K562 (cell line): ENCODE results near the gene NFATC2. TPM values are rescaled to one million over a fixed set of nuclear protein-coding genes. Genes with fewer than 3 reads are reported as not detected.

ENCODE experiments used
- ATAC-seq: fragments of 200-7000 bp; cut with Tn5 transposase; 3 replicates; pipeline ENCODE4 v1.9.1; 2020; ENCODE audit warnings: moderate library complexity
- BruUV-seq: library from RNA; stranded (reverse); fragments of 400-500 nt; replicated peaks from 2 replicates; lab custom pipeline; 2021; lab: Mats Ljungman, UMichigan
- CTCF ChIA-PET: fragments of 300-600 bp; formaldehyde crosslinking; extraction: SDS; loops from one replicate; lab custom pipeline; 2021; ENCODE audit warnings: low intra/inter-chr PET ratio; lab: Yijun Ruan, JAX
- POLR2A ChIA-PET: fragments of 300-600, 350-650 bp; sonication (Branson Sonifier 250); formaldehyde crosslinking; extraction: SDS; loops from one replicate; lab custom pipeline; 2021; ENCODE audit warnings: antibody characterized with exemption, inconsistent platforms; lab: Yijun Ruan, JAX
- DNase-seq, 4 experiments: peaks; one replicate each; pipeline versions ENCODE4 v3.0.0 to v3.0.0-alpha.2; 2011 to 2018; ENCODE audit warnings: low spot score in 3 of 4, mixed read lengths in 3 of 4; ENCODE audit errors: extremely low read depth in 1 of 4
- FAIRE-seq: peaks from 2 replicates; lab custom pipeline; 2011; peaks lifted over from hg19 to GRCh38; lab: Jason Lieb, UNC
- H2AFZ ChIP-seq: 2 replicates; pipeline ENCODE4 v1.6.0; 2011; ENCODE audit warnings: low read depth, low read length, control low read depth, inconsistent platforms
- H3K27ac ChIP-seq: fragments of 200-600 bp; 3 replicates; pipeline ENCODE4 v1.8.0; 2011; ENCODE audit warnings: low read depth, mild to moderate bottlenecking, control low read depth, inconsistent platforms, low read length, moderate library complexity, mixed read lengths; ENCODE audit errors: extremely low read depth
- H3K27me3 ChIP-seq, 2 experiments: fragments of 300-600 bp in 1 of 2; 2 replicates in 1 of 2; 3 replicates in 1 of 2; pipeline versions ENCODE4 v1.6.0 to v1.8.0; 2011; ENCODE audit warnings: inconsistent platforms in 2 of 2, low read length in 2 of 2, mild to moderate bottlenecking in 1 of 2, mixed read lengths in 1 of 2, moderate library complexity in 1 of 2; ENCODE audit not compliant: control insufficient read depth in 2 of 2, insufficient read depth in 2 of 2
- H3K36me3 ChIP-seq: fragments of 300-600 bp; 3 replicates; pipeline ENCODE4 v1.8.0; 2011; ENCODE audit warnings: mild to moderate bottlenecking, low read length, inconsistent platforms; ENCODE audit not compliant: control insufficient read depth, insufficient read depth
- H3K4me1 ChIP-seq, 2 experiments: fragments of 200-600 bp in 1 of 2; replicated peaks in 1 of 2; 2 replicates in 1 of 2; 3 replicates in 1 of 2; pipeline versions ENCODE4 v1.5.1 to v1.8.0; 2011; ENCODE audit warnings: inconsistent platforms in 2 of 2, low read length in 2 of 2, mild to moderate bottlenecking in 1 of 2, mixed read lengths in 1 of 2, moderate library complexity in 1 of 2; ENCODE audit not compliant: control insufficient read depth in 2 of 2, insufficient read depth in 2 of 2
- H3K4me2 ChIP-seq: 2 replicates; pipeline ENCODE4 v1.6.1; 2011; ENCODE audit warnings: low read length, control low read depth, inconsistent platforms, mixed read lengths; ENCODE audit not compliant: insufficient read depth
- H3K4me3 ChIP-seq: fragments of 200-600 bp; sonication (generic), shearing (Covaris generic); 2 replicates; pipeline ENCODE4 v1.5.1; 2016; ENCODE audit warnings: control low read depth, inconsistent platforms
- H3K79me2 ChIP-seq: fragments of 200-600 bp; 3 replicates; pipeline ENCODE4 v1.8.0; 2011; ENCODE audit warnings: low read length, inconsistent platforms; ENCODE audit not compliant: control insufficient read depth, insufficient read depth
- H3K9ac ChIP-seq, 2 experiments: 2 replicates each; pipeline versions ENCODE4 v1.6.0 to v1.6.1; 2011; ENCODE audit warnings: low read depth in 2 of 2, low read length in 2 of 2, control low read depth in 1 of 2, inconsistent platforms in 1 of 2, mild to moderate bottlenecking in 1 of 2, mixed read lengths in 1 of 2; ENCODE audit not compliant: insufficient read depth in 1 of 2
- H3K9me1 ChIP-seq: one replicate; pipeline ENCODE4 v1.6.0; 2011; ENCODE audit warnings: inconsistent platforms, mild to moderate bottlenecking, low read length, moderate library complexity; ENCODE audit not compliant: control insufficient read depth, insufficient read depth
- H3K9me3 ChIP-seq: replicated peaks from 2 replicates; pipeline ENCODE4 v1.5.1; 2011; ENCODE audit warnings: low read depth, low read length, inconsistent platforms; ENCODE audit not compliant: control insufficient read depth, insufficient read depth
- H4K20me1 ChIP-seq: replicated peaks from 2 replicates; pipeline ENCODE4 v1.6.1; 2011; ENCODE audit warnings: low read length, inconsistent platforms, mixed read lengths; ENCODE audit not compliant: control insufficient read depth, insufficient read depth
- BDP1 ChIP-seq: IDR thresholded peaks from 3 replicates; pipeline ENCODE4 v1.6.1; 2011; ENCODE audit not compliant: insufficient read length, insufficient read depth
- CTBP1 ChIP-seq: fragments of 450-650 bp; IDR thresholded peaks from 2 replicates; pipeline ENCODE4 v1.6.1; 2016; ENCODE audit warnings: borderline replicate concordance
- E2F1 ChIP-seq: sonication (generic); formaldehyde crosslinking; IDR thresholded peaks from 2 replicates; pipeline ENCODE4 v1.8.1; 2023; ENCODE audit warnings: mild to moderate bottlenecking, missing genetic modification reagents, moderate library complexity
- EP400 ChIP-seq: fragments of 450-650 bp; IDR thresholded peaks from 2 replicates; pipeline ENCODE4 v1.6.1; 2017; ENCODE audit warnings: antibody characterized with exemption, mild to moderate bottlenecking, moderate library complexity
- EWSR1 ChIP-seq: fragments of 450-650 bp; IDR thresholded peaks from 2 replicates; pipeline ENCODE4 v1.6.1; 2018; ENCODE audit warnings: borderline replicate concordance, mild to moderate bottlenecking, low read depth, moderate library complexity; ENCODE audit not compliant: partially characterized antibody
- GATA2 ChIP-seq: sonication (generic); formaldehyde crosslinking; IDR thresholded peaks from 2 replicates; pipeline ENCODE4 v1.4.0; 2020; ENCODE audit warnings: mild to moderate bottlenecking, missing genetic modification reagents
- NR0B1 ChIP-seq: fragments of 450-650 bp; IDR thresholded peaks from one replicate; pipeline ENCODE4 v1.6.1; 2018; ENCODE audit warnings: mild to moderate bottlenecking, moderate library complexity; ENCODE audit not compliant: partially characterized antibody
- POLR2A ChIP-seq: fragments of 450-650 bp; conservative IDR thresholded peaks from 2 replicates; pipeline ENCODE4 v1.6.1; 2016
- ZNF764 ChIP-seq: fragments of 250-450 bp; sonication (Bioruptor Pico); IDR thresholded peaks from 2 replicates; pipeline ENCODE4 v1.4.0; 2020; ENCODE audit warnings: low read depth, mild to moderate bottlenecking, moderate library complexity
- WGBS: fragments of 100-300 bp; shearing (Covaris generic); methylation state at CpG from one replicate; pipeline ENCODE4 v1.1.6; 2016; ENCODE audit warnings: low coverage, mixed read lengths; ENCODE audit not compliant: insufficient coverage; ENCODE audit errors: missing lambda C conversion rate; 5-methylcytosine and 5-hydroxymethylcytosine counted together
- in situ Hi-C: fragments of 300-500 bp; cut with MboI; formaldehyde crosslinking; loops from 4 replicates; pipeline ENCODE4 v1.15.0; 2018; ENCODE audit warnings: inconsistent platforms, mixed read lengths
- intact Hi-C: fragments of 100-400 bp; cut with micrococcal nuclease; formaldehyde crosslinking; loops from 2 replicates; pipeline ENCODE4 v1.14.2; 2022
- polyA plus RNA-seq, 8 experiments: library from polyadenylated mRNA; depleted of rRNA in 4 of 8; stranded (reverse) in 5 of 8; unstranded in 3 of 8; fragments of >200 nt; fragmentation: Nextera tagmentation in 2 of 8; fragmentation: Illumina TruSeq in 1 of 8; extraction: Ambion mirVana in 2 of 8; extraction: Trizol in 1 of 8; gene quantifications; 2 replicates each; pipeline versions ENCODE4 v1.2.1 to v1.2.3, GENCODE V29; 2011 to 2014; ENCODE audit warnings: inconsistent platforms in 1 of 8, missing spikeins in 1 of 8
- total RNA-seq, 7 experiments: library from RNA; depleted of rRNA in 6 of 7; stranded (reverse); fragments of >200 nt in 6 of 7; fragmentation: Illumina TruSeq in 2 of 7; extraction: Trizol in 2 of 7; gene quantifications; 2 replicates each; pipeline versions ENCODE4 v1.2.1 to v1.2.3, GENCODE V29; 2011 to 2021; ENCODE audit warnings: low replicate concordance in 1 of 7
- TF ChIP-seq, protein P1 (sequence below): fragments of 250-450 bp; sonication (Bioruptor Pico); IDR thresholded peaks from 2 replicates; pipeline ENCODE4 v1.8.0; 2022; ENCODE audit warnings: inconsistent platforms, mild to moderate bottlenecking, moderate library complexity, borderline replicate concordance

Gene NFATC2
- total and polyA plus RNA-seq, 9 of the 15 experiments (the other 6 are each of a cell fraction or from before 2014, with no cell fraction given): 1.9 to 11.2 (median 3.0) TPM

DNA sequence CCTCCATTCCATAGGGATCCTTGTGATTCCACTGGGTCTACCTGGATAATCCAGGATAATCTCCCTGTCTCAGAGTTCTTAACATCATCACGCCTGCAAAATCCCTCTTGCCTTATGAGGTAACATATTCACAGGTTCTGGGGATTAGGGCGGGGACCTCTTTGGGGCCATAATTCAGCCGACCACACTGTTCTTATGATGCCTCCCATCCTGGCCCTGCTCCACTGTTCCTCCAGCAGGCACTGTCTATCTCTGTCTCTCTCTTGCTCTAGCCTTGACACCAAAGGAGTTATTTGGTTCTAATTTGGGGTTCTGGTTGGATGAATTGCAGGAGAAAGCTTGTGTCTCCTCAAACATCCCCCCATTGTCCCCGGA lies 168.1 kb downstream of the NFATC2 start:
- CTCF ChIA-PET: no interaction called here
- no peaks in the 10 kb centered on the region for H3K79me2 ChIP-seq
- H3K9ac ChIP-seq: no peak overlapping the region
- H3K27me3 ChIP-seq: 0 out of 5 replicates have a peak, but pooled peaks cover 0 to 8% of the 10 kb centered on the region in 2 experiments
- H3K27ac ChIP-seq: peak overlapping the region; percentile 18; the same call in 1 of the 3 replicates
- H3K36me3 ChIP-seq: no peaks in the 10 kb centered on the region
- intact Hi-C loops (loop anchor here (1.0 to 5.0 kb wide), 2 partner anchors 221 to 708 kb away; no protein-coding TSS in a partner anchor), in situ Hi-C loops (loop anchor here (5.0 to 10.0 kb wide), 2 partner anchors 253 to 710 kb away; no protein-coding TSS in a partner anchor)
- no TSS peak for BruUV-seq
- H3K9me3 ChIP-seq: no peaks in the 10 kb centered on the region
- H3K4me1 ChIP-seq: peaks cover 36 to 45% of the 10 kb centered on the region in 2 experiments
- POLR2A ChIA-PET: no interaction called here
- ATAC-seq (no peak), FAIRE-seq (no peak), DNase-seq (peak in 1 of 4 experiments; percentile 34)
- H4K20me1 ChIP-seq: 0 out of 2 replicates have a peak, but pooled peaks cover 6% of the 10 kb centered on the region
- no peak overlapping the region; the same call in 1 of the 2 replicates for H2AFZ ChIP-seq
- H3K9me1 ChIP-seq: no peaks in the 10 kb centered on the region
- no peak for TF ChIP-seq E2F1
- TF ChIP-seq EWSR1: no peak
- no peak for TF ChIP-seq NR0B1
- no peak for TF ChIP-seq BDP1
- TF ChIP-seq CTBP1: no peak
- TF ChIP-seq, protein P1, sequence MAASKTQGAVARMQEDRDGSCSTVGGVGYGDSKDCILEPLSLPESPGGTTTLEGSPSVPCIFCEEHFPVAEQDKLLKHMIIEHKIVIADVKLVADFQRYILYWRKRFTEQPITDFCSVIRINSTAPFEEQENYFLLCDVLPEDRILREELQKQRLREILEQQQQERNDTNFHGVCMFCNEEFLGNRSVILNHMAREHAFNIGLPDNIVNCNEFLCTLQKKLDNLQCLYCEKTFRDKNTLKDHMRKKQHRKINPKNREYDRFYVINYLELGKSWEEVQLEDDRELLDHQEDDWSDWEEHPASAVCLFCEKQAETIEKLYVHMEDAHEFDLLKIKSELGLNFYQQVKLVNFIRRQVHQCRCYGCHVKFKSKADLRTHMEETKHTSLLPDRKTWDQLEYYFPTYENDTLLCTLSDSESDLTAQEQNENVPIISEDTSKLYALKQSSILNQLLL (CRISPR knock-in tag): no peak
- no peak for TF ChIP-seq ZNF764 (CRISPR knock-in tag)
- no peak for TF ChIP-seq GATA2 (CRISPR knock-in tag)
- no peak for TF ChIP-seq POLR2A
- TF ChIP-seq EP400: no peak
- WGBS: 34% methylated on average over 4 of the region's 4 CpGs
- peak overlapping the region; percentile 43 for H3K4me2 ChIP-seq
- no peak overlapping the region for H3K4me3 ChIP-seq
